HL-60/S4 treated with phorbol 12-myristate 13-acetate at 8.2 ng/mL for 4 days and 3 days (cell line): ENCODE measurements around the gene DDIT3.
"Not testable (repeated sequence)": the region's sequence is repeated elsewhere in the genome, so short reads cannot be mapped to it uniquely, and the experiment has no call there.

Experiments used
- in situ Hi-C: fragments of 300-500 bp; cut with MboI; formaldehyde crosslinking; loops from 2 replicates; pipeline ENCODE4 v1.15.0; 2022; ENCODE audit warnings: low sequenced_read_pairs

The DDIT3 gene

GRCh38 chr12:57514246-57514645, 6.1 kb downstream of the DDIT3 start:
- in situ Hi-C loops: not testable (repeated sequence)

DNA sequence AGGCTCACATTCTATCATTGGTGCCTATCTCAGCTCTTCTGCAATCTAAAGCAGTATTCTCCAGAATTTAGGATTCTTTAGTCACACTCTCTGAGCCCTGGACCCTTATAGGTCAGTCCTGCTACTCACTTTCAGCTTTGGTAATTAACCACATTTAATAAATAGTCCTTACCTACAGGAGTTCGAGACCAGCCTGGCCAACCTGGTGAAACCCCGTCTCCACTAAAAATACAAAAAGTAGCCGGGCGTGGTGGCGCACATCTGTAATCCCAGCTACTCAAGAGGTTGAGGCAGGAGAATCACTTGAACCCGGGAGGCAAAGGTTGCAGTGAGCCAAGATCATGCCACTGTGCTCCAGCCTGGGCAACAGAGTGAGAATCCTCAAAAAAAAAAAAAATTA, 6.6 kb downstream of the DDIT3 start:
- in situ Hi-C loops: not testable (repeated sequence)

DNA sequence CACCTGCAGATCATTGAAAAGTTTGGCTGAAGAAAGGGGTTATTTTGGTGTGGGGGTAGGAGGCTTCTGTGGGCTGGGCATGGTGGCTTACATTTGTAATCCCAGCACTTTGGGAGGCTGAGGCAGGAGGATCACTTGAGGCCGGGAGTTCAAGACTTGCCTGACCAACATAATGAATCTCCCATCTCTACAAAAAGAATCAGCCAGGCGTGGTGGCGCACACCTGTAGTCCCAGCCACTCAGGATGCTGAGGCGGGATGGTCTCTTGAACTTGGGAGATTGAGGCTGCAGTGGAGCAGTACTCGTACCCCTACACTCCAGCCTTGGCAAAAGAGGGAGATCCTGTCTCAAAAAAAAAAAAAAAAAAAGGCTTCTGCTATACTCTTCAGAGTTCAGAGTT, 7.0 kb downstream of the DDIT3 start:
- in situ Hi-C loops: no loop called here

GRCh38 chr12:57512665-57513064, 7.6 kb downstream of the DDIT3 start:
- in situ Hi-C loops: no loop called here

DNA sequence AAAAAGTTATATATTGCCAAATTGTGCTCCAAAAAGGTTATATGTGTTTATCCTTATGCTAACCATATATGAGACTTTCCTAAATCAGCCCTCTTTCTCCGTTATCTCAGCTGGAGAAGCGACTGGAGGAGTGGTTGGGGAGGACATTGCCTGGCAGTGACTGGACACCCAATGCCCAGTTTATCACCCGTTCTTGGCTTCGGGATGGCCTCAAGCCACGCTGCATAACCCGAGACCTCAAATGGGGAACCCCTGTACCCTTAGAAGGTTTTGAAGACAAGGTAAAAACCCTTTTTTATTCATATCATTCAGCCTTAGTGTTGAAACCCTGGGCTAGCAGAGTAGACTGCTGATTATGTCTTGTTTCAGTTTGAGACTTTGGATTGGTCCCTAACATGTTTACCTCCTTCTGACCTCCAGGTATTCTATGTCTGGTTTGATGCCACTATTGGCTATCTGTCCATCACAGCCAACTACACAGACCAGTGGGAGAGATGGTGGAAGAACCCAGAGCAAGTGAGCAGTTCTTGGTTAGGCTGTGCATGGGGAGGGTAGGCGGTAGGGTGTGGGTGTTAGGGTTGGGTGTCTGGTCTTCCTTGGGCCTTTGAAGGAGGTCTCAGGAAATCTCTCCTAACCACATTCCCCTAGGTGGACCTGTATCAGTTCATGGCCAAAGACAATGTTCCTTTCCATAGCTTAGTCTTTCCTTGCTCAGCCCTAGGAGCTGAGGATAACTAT, 8.6 kb downstream of the DDIT3 start:
- in situ Hi-C loops: no loop called here

DNA sequence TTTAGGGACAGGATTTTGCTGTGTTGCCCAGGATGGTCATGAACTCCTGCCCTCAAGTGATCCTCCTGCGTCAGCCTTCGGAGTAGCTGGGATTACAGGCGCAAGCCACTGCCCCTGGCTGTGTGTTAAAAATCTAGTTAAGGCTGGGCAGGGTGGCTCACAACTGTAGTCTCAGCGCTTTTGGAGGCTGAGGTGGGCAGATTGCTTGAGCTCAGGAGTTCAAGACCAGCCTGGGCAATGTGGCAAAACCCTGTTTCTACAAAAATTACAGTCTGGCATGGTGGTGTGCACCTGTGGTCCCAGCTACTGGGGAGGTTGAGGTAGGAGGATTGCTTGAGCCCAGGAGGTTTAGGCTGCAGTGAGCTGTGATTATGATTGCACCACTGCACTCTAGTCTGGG, 9.2 kb downstream of the DDIT3 start:
- in situ Hi-C loops: no loop called here

DNA sequence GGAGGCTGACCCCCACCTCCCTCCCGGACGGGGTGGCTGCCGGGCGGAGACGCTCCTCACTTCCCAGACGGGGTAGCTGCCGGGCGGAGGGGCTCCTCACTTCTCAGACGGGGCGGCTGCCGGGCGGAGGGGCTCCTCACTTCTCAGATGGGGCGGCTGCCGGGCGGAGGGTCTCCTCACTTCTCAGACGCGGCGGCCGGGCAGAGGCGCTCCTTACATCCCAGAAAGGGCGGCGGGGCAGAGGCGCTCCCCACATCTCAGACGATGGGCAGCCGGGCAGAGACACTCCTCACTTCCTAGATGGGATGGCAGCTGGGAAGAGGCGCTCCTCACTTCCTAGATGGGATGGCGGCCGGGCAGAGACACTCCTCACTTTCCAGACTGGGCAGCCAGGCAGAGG, 12.5 kb downstream of the DDIT3 start:
- in situ Hi-C loops: not testable (repeated sequence)

DNA sequence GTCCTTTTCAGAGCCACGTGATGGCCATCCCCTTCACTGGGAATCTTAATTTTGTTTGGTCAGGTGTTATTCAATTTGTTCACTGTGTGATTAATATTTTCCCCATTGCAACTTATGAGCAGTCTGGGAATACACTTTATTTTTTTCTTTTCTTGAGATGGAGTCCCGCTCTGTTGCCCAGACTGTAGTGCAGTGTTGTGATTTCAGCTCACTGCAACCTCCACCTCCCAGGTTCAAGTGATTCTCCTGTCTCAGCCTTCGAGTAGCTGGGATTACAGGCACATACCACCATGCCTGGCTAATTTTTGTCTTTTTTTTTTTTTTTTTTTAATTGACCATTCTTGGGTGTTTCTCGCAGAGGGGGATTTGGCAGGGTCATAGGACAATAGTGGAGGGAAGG, 13.8 kb downstream of the DDIT3 start:
- in situ Hi-C loops: not testable (repeated sequence)

- in situ Hi-C loops: not testable (repeated sequence)
Measured at GRCh38 chr12:57502311-57502969, 17.9 kb downstream of the DDIT3 start.

DNA sequence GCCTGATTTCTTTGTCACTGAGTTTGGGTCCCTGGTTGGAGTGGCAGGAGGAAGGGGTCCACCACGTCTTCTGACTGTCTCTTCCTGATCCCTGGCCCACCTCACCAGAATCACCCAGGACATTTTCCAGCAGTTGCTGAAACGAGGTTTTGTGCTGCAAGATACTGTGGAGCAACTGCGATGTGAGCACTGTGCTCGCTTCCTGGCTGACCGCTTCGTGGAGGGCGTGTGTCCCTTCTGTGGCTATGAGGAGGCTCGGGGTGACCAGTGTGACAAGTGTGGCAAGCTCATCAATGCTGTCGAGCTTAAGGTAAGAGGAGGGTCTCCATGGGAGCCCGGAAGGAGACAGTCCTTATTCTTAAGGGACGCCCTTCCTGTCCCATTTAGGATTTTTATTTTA, 20.1 kb downstream of the DDIT3 start:
- in situ Hi-C loops: no loop called here

DNA sequence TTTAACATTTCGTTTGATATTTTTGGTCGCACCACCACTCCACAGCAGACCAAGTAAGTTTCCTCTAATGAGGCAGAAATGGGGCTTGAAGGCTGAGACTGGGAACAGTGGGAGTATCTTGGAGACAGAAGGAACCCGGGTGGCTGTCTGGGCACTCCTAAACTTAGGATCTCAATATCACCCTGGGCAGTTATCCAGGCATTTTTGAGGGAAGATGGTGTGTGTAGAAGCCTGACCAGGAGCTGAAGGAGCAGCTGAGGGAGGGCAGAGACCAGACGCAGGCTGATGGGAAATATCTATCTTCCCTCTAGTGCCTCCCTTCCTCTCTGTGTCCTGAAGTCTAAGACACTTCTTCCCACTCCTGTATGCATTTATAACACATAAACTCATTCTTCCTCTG, 21.7 kb downstream of the DDIT3 start:
- in situ Hi-C loops: no loop called here

- in situ Hi-C loops: no loop called here
Measured at GRCh38 chr12:57498132-57498502, 22.2 kb downstream of the DDIT3 start.

- in situ Hi-C loops: no loop called here
Measured at GRCh38 chr12:57497223-57498131, 22.8 kb downstream of the DDIT3 start.

GRCh38 chr12:57496822-57497221, 23.5 kb downstream of the DDIT3 start:
- in situ Hi-C loops: no loop called here

GRCh38 chr12:57495051-57495701, 25.1 kb downstream of the DDIT3 start:
- in situ Hi-C loops: not testable (repeated sequence)

GRCh38 chr12:57491393-57492280, 28.7 kb downstream of the DDIT3 start:
- in situ Hi-C loops: no loop called here

DNA sequence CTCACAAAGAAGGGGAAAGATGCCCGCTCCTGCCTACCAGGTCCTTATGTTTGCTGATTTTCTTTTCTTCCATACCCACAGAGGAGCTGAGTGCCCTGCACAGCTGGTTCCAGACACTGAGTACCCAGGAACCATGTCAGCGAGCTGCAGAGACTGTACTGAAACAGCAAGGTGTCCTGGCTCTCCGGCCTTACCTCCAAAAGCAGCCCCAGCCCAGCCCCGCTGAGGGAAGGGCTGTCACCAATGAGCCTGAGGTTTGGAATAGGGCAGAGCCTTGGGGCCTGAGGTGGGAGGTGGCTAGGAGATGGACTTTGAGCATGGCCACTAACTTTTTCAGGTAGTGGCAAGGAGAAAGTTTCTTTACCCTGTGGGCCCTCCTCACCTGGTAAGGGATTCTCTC, 30.2 kb downstream of the DDIT3 start:
- in situ Hi-C loops: no loop called here

- in situ Hi-C loops: no loop called here
Measured at GRCh38 chr12:57489157-57489641, 31.1 kb downstream of the DDIT3 start.

DNA sequence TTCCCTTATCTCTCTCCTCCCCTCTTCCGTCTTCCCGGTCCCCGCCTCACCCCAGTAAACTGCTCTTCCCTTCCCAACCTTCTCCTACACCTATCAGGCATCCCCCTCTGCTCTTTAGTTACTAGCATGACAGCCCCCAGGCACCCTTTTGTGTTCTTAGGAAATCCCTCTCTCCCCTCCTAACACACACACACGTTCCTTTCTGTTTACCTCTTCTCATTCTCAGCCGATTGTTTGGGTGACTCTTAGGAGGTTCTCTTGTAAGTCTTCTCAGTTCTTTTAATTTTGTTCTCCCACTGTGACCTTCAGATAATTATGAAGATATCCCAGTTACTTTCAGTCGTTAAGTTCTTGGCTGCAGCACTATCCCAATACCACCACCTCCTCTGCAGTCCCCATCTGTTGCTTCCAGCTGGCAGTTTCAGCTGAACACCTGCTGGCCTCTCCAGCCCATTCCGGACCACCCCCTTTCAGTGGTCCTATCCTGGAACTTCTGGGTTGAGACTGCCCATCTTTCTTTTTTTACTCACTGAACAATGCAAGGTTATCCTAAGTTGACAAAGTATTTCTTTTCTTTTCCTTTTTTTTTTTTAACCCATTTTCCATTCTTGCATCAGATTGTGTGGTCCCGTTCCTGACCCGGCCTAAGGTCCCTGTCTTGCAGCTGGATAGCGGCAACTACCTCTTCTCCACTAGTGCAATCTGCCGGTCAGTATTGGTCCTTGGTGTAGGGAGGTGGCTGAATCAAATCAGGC, 31.7 kb downstream of the DDIT3 start:
- in situ Hi-C loops: no loop called here
